Measurements from ENCODE around the gene ZNF25. TPM values are rescaled to one million over a fixed set of nuclear protein-coding genes. Genes with fewer than 3 reads are reported as not detected.
"Not testable (repeated sequence)": the region's sequence is repeated elsewhere in the genome, so short reads cannot be mapped to it uniquely, and the experiment has no call there.

Gene ZNF25
- total RNA-seq (2014; rRNA removed; shearing (Covaris generic)) = 2.2 and 2.4 TPM in 2 replicates
- 3.2 and 3.8 TPM in 2 replicates for total RNA-seq (2022)
- percentile 61 among the genes with signal in this experiment for Bru-seq, nascent RNA
- BruChase-seq, experiment 1, labeled RNA remaining after a 6-hour chase = percentile 53 among the genes with signal in this experiment
- percentile 55 among the genes with signal in this experiment for BruChase-seq, experiment 2, labeled RNA remaining after a 2-hour chase
- long read RNA-seq, full-length matches to known transcripts = 1 of 3 reads
- long read RNA-seq, partial matches to known transcripts = 1 of 3 reads
- long read RNA-seq, other reads (novel, unspliced or antisense) = 1 of 3 reads

DNA sequence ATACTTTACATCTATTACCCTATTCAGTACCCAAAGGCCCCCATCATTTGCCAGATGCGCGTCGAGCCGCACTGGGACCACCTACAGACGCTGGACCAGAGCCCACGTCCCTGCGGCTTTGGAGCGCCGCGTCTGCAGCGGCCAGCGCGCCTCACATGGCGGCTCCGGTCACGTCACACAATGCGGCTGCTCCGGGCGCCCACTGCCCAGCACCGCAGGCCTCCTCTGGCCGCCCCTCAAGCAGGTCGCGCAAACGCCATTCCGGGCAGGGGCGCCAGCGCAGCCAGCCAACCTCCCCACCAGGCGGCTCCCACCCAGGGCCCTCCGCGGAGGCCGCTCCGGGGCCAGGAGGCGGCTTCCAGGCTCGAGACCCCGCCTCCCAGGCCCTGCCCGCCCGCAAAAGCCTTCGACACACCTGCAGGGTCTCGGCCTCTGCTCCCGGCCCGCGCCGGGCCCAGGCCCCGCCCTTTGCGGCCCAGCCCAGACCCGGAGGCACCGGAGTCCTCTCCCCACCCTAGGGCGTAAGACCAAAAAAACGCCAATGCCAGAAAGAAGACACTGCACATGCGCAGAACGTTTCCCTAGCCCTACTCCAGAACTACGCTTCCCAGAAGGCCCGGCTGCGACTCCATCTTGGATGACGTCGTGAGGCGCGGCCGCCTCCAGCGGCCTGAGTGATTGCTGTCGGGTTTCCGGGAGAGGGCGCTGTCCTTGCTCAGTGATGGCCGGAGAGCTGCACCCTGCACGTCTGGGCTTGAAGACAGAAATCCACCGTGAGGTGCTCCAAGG, at the start of gene ZNF25:
Gene ZNF25, minus strand, starts transcription at position 557 of the 789 bp plus-strand sequence. CDS start 4,925 bp downstream, outside the sequence.
- Histone ChIP-seq H4K20me1 (ENCODE audit: insufficient read depth, low read length) (no peaks in the 10 kb centered on the region), H3K9me2 (ENCODE audit: insufficient read depth, low read length) (no peaks in the 10 kb centered on the region), H3K9me3 (ENCODE audit: low read length) (peaks cover 7% of the 10 kb centered on the region; the same call in 1 of the 2 replicates), H3K4me2 (ENCODE audit: low read length) (peak within 1 kb of the TSS; percentile 98), H3K4me1 (ENCODE audit: insufficient read depth, low read length, poor library complexity, severe bottlenecking) (peaks cover 17% of the 10 kb centered on the region), H2AFZ (ENCODE audit: low read length) (peak within 1 kb of the TSS; percentile 98), H3K36me3 (ENCODE audit: insufficient read depth, low read length) (no peaks in the 10 kb centered on the region), H3K79me2 (ENCODE audit: insufficient read depth, low read depth, low read length) (peaks cover 3% of the 10 kb centered on the region; the same call in 1 of the 2 replicates), H3K4me3 (ENCODE audit: low read depth, low read length, poor library complexity, severe bottlenecking) (peak within 1 kb of the TSS; percentile 82), H3K27ac (ENCODE audit: low read depth, low read length, poor library complexity, severe bottlenecking) (peak within 1 kb of the TSS; percentile 78)
- intact Hi-C loops (cut with micrococcal nuclease; ENCODE audit: unreplicated experiment) = loop anchor here (1.0 to 5.0 kb wide), 5 partner anchors 34 to 427 kb away; partner anchors contain the start of genes ZNF248, ZNF33A and ZNF37A
- ChIA-PET POLR2A (interaction anchor here (0.6 to 2.0 kb wide), 12 partner anchors 10 to 1399 kb away, joined by 3 to 7 read pairs (median 4); partner anchors contain the start of gene ZNF33A), CTCF (ENCODE audit: unreplicated experiment) (interaction anchor here (0.6 to 0.8 kb wide), 2 partner anchors 11 to 32 kb away, joined by 3 to 5 read pairs; no protein-coding TSS in a partner anchor)
- BruUV-seq (replicated peaks) = no TSS peak
- TF ChIP-seq, protein P1, sequence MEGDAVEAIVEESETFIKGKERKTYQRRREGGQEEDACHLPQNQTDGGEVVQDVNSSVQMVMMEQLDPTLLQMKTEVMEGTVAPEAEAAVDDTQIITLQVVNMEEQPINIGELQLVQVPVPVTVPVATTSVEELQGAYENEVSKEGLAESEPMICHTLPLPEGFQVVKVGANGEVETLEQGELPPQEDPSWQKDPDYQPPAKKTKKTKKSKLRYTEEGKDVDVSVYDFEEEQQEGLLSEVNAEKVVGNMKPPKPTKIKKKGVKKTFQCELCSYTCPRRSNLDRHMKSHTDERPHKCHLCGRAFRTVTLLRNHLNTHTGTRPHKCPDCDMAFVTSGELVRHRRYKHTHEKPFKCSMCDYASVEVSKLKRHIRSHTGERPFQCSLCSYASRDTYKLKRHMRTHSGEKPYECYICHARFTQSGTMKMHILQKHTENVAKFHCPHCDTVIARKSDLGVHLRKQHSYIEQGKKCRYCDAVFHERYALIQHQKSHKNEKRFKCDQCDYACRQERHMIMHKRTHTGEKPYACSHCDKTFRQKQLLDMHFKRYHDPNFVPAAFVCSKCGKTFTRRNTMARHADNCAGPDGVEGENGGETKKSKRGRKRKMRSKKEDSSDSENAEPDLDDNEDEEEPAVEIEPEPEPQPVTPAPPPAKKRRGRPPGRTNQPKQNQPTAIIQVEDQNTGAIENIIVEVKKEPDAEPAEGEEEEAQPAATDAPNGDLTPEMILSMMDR (conservative IDR thresholded peaks at IDR 0.05; ENCODE audit: low read length) = peak; percentile 91
- no peak for TF ChIP-seq EZH2phosphoT487 (IDR thresholded peaks at IDR 0.05; ENCODE audit: borderline replicate concordance, low read depth, low read length)
- peak; percentile 99 for DNase-seq (ENCODE audit: low spot score)

DNA sequence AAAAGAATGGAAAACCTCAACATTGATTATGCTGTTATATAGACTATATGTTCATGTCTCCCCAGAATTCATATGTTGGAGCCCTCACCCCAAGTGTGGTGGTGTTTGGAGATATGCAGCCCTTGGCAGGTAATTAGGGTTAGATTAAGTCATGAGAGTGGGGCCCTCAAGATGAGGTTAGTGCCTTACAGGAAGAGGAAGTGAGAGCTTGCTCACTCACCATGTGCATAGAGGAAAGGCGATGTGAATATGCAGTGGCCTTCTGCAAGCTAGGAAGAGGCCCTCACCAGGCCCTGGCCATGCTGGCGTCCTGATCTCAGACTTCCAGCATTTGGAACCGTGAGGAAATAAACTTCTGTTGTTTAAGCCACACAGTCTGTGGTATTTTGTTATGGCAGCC, 48.8 kb upstream of the ZNF25 start:
- no peak for TF ChIP-seq EZH2phosphoT487 (IDR thresholded peaks at IDR 0.05; ENCODE audit: borderline replicate concordance, low read depth, low read length)
- TF ChIP-seq, protein P1 (conservative IDR thresholded peaks at IDR 0.05; ENCODE audit: low read length) = no peak
- Histone ChIP-seq H3K27ac (ENCODE audit: low read depth, low read length, poor library complexity, severe bottlenecking) (peak overlapping the region; percentile 40), H2AFZ (ENCODE audit: low read length) (no peak overlapping the region; the same call in 1 of the 2 replicates), H3K9me2 (ENCODE audit: insufficient read depth, low read length) (no peaks in the 10 kb centered on the region), H3K9me3 (ENCODE audit: low read length) (0 out of 2 replicates have a peak, but pooled peaks cover 2% of the 10 kb centered on the region), H3K4me2 (ENCODE audit: low read length) (peak overlapping the region; percentile 41; the same call in 1 of the 2 replicates), H3K79me2 (ENCODE audit: insufficient read depth, low read depth, low read length) (0 out of 2 replicates have a peak, but pooled peaks cover 5% of the 10 kb centered on the region), H3K4me3 (ENCODE audit: low read depth, low read length, poor library complexity, severe bottlenecking) (no peak overlapping the region), H3K36me3 (ENCODE audit: insufficient read depth, low read length) (peaks cover 98% of the 10 kb centered on the region), H4K20me1 (ENCODE audit: insufficient read depth, low read length) (no peaks in the 10 kb centered on the region), H3K4me1 (ENCODE audit: insufficient read depth, low read length, poor library complexity, severe bottlenecking) (peaks cover 18% of the 10 kb centered on the region)
- DNase-seq (ENCODE audit: low spot score) = peak; percentile 71
- intact Hi-C loops (cut with micrococcal nuclease; ENCODE audit: unreplicated experiment) = loop anchor here (2.0 to 5.0 kb wide), 2 partner anchors 14 to 48 kb away; partner anchors contain the start of genes ZNF25 and ZNF33A
- no TSS peak for BruUV-seq (replicated peaks)
- ChIA-PET POLR2A (interaction anchor here (0.7 kb wide), 1 partner anchor 64 kb away, joined by 4 read pairs; no protein-coding TSS in a partner anchor), CTCF (ENCODE audit: unreplicated experiment) (no interaction called here)

DNA sequence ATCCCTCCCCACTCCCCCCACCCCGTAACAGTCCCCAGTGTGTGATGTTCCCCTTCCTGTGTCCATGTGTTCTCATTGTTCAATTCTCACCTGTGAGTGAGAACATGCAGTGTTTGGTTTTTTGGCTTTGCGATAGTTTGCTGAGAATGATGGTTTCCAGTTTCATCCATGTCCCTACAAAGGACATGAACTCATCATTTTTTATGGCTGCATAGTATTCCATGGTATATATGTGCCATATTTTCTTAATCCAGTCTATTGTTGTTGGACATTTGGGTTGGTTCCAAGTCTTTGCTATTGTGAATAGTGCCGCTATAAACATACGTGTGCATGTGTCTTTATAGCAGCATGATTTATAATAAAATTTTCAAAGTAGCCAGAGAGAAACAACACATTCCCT, 42.7 kb upstream of the ZNF25 start:
- DNase-seq (ENCODE audit: low spot score); H3K4me3 ChIP-seq (ENCODE audit: low read depth, low read length, poor library complexity, severe bottlenecking); H3K4me2 ChIP-seq (ENCODE audit: low read length); H4K20me1 ChIP-seq (ENCODE audit: insufficient read depth, low read length); CTCF ChIA-PET (ENCODE audit: unreplicated experiment); H2AFZ ChIP-seq (ENCODE audit: low read length); intact Hi-C loops (cut with micrococcal nuclease; ENCODE audit: unreplicated experiment); POLR2A ChIA-PET; H3K27ac ChIP-seq (ENCODE audit: low read depth, low read length, poor library complexity, severe bottlenecking); H3K4me1 ChIP-seq (ENCODE audit: insufficient read depth, low read length, poor library complexity, severe bottlenecking); BruUV-seq (replicated peaks); H3K9me2 ChIP-seq (ENCODE audit: insufficient read depth, low read length): not testable (repeated sequence)
- Histone ChIP-seq H3K79me2 (ENCODE audit: insufficient read depth, low read depth, low read length) (peaks cover 22% of the 10 kb centered on the region), H3K9me3 (ENCODE audit: low read length) (peaks cover 19% of the 10 kb centered on the region; the same call in 1 of the 2 replicates), H3K36me3 (ENCODE audit: insufficient read depth, low read length) (peaks cover 96% of the 10 kb centered on the region)
